LNCaP clone FGC (cell line): Measurements from ENCODE around the gene SLC16A5.

Experiments used
- DNase-seq: peaks from one replicate; pipeline ENCODE4 v3.0.0-alpha.2; 2011; ENCODE audit warnings: low read depth
- H3K4me3 ChIP-seq: 2 replicates; pipeline ENCODE4 v1.5.1; 2011; ENCODE audit warnings: mild to moderate bottlenecking, low read depth, low read length, control low read depth
- TF ChIP-seq, protein P1 (sequence below): IDR thresholded peaks from 2 replicates; pipeline ENCODE4 v1.5.1; 2012; ENCODE audit warnings: mild to moderate bottlenecking; ENCODE audit not compliant: control insufficient read depth, insufficient read depth; ENCODE audit errors: extremely low read depth

SLC16A5 gene

DNA sequence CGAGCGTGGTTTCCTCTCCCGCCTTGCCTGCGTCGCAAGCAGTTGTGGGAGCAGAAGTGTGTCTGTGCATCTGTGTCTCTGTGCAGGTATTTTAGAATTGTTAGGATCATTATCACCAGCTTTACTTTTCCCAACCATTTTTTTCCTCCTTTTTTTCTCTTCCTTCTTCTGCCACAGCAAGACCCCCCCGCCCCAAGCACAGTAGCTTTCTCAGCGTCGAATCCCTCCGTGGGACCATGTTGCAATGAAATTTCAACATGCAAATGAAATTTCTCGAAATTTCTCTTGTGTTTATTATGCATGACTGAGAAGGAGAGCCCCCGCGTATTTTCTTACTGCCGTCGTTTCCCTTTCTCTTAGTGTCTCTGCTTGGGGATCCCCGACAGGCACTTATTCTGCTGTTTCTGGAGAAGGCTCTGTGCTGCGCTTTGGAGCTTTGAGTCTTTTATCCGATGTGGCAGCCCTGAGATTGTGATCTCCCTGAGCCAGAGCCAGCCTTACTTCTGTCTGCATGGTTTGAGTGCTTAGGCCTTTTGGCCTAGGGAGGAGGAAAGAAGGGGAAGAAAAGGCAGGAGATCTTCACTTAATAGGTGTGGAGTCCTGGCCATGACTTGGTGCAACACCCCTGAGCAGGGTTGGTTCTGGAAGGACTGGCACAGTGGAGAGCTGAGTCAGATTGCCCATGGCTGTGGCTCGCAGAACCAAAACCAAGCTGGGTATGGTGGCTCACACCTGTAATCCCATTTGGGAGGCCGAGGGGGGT is 27.0 kb downstream of the SLC16A5 start:
- no peak for DNase-seq
- TF ChIP-seq, protein P1, sequence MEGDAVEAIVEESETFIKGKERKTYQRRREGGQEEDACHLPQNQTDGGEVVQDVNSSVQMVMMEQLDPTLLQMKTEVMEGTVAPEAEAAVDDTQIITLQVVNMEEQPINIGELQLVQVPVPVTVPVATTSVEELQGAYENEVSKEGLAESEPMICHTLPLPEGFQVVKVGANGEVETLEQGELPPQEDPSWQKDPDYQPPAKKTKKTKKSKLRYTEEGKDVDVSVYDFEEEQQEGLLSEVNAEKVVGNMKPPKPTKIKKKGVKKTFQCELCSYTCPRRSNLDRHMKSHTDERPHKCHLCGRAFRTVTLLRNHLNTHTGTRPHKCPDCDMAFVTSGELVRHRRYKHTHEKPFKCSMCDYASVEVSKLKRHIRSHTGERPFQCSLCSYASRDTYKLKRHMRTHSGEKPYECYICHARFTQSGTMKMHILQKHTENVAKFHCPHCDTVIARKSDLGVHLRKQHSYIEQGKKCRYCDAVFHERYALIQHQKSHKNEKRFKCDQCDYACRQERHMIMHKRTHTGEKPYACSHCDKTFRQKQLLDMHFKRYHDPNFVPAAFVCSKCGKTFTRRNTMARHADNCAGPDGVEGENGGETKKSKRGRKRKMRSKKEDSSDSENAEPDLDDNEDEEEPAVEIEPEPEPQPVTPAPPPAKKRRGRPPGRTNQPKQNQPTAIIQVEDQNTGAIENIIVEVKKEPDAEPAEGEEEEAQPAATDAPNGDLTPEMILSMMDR: no peak
- no peak overlapping the region; the same call in 1 of the 2 replicates for H3K4me3 ChIP-seq

DNA sequence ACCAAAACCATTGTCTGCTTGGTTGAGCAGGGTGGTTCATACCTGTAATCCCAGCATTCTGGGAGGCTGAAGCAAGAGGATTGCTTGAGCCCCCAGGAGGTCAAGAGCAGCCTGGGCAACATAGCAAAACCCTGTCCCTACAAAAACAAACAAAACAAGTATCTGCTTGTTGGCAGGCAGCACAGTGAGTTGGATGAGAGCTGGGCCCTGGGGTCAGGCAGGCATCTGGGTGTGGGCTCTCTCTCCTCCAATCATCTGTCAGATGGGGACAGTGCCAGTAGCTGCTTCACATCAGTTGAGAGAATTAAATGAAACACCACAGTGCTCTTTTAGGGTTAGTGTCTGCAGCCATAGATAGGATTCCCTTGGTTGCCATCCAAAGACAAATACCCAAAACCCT is 27.8 kb downstream of the SLC16A5 start:
- no peak for DNase-seq
- TF ChIP-seq, protein P1: no peak
- no peak overlapping the region for H3K4me3 ChIP-seq

DNA sequence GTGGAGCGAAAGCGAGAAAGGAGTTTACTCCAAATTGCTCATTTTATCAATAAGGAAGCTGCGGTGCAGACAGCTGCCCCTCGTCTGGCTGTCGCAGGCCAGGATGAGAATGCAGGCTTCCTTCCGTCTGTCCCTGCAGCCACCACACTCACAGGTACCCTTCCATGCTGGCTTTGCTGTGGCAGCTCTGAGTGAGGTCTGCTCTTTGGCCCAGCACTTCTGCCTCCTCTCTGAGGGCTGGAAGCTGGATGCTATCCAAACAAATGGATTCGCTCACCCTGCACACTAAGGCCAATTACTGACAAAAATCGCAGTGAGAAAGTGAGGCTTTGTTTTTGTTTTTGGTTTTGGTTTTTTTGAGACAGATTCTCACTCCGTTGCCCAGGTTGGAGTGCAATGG is 29.0 kb downstream of the SLC16A5 start:
- TF ChIP-seq, protein P1: no peak
- H3K4me3 ChIP-seq: no peak overlapping the region
- no peak for DNase-seq

DNA sequence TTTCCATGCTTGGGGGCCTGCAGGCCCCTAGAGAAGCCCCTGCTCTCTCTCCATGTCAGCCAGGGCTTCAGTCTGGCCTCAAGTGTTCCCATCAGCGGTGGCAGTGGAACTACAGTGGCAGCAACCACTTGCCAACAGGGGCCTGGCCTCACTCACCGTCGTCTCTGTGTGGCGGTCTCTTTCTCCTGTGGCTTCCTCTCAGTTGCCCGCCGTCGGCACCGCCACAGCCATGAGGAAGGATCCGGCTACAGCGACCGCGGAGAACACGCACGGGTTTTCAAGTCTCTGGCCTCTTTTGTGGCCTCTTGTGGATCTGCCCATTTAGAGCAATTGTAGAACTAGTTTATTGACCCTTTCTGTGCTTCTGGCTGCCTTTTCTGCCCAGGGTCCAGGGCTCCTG is 30.6 kb downstream of the SLC16A5 start:
- DNase-seq: no peak
- TF ChIP-seq, protein P1: no peak
- no peak overlapping the region for H3K4me3 ChIP-seq

DNA sequence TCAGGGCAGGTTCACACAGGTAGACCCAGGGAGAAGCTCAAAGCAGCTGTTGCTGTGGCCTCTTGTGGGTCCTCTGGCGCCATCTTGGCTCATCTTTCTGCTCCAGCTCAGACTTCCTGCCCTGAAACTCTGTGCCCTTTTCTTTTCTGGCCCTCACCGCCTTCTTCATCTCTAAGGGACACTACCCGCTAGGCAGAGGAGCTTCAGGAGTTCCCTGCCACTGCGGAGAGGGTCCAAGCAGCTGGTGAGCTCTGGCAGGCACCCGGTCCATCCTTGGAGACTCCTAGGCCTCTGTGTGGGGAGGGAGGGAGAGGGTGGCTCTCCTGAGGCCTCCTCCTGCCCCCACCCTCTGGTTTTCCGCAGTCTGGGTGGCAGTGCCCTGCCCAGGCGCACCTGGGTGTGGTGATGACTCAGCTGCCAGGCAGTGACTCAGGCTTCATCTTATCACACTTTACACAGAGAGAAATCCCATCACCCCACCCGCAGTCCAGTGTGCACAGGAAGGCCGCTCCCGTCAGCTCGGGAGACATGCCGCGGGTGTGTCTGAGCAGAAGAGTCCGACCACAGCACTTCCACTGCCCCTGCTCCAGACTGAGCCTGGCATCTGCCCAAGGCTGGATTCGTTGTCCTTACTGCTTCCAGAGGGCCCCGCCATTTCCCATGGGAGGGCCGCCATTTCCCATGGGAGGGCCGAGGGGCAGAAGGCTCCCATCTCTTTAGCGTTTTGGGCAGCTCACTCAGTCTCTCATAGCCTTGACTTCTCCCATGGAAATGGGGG is 36.5 kb downstream of the SLC16A5 start:
- no peak overlapping the region for H3K4me3 ChIP-seq
- TF ChIP-seq, protein P1: no peak
- no peak for DNase-seq

DNA sequence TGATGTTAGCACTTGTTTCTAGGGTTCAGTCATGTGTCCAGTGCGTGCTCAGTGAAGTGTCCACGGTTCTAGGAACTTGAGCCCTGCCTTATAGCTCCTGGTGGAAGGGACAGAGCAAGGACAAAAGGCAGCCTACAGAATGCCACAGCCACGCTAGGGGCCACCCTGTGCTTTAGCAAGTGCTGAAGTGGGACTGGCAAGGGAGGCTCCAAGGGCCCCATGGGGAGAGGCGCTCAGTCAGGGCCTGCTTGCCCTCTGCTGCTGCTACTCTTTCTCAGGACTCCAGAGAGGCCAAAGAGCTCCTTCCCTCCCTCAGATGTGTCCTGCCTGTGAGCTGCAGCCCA is 37.0 kb downstream of the SLC16A5 start:
- DNase-seq: no peak
- H3K4me3 ChIP-seq: no peak overlapping the region
- TF ChIP-seq, protein P1: no peak
